ENCODE data around the gene MBD5. TPM values are rescaled to one million over a fixed set of nuclear protein-coding genes. Genes with fewer than 3 reads are reported as not detected.

Gene MBD5
- total RNA-seq, 1 experiment from 2014 or later, result 33.9 TPM

DNA sequence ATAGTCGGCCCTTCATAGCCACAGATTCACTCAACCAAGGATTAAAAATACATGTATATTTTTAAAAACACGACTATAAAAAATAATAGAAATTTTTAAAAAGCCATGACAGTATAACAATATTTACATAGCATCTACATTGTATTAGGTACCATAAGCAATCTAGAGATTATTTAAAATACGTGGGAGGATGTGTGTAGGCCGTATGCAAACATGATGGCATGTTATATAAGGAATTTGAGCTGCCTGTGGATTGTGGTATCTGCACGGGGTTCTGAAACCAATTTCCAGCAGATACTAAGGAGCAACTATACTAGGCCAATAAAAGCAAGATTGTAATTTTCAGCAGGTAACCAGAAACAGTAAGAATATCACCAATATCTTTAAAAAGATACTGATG is 6.3 kb upstream of the MBD5 start:
- Mint-ChIP-seq H3K27ac (ENCODE audit: low read depth, unreplicated experiment) (no peak overlapping the region), H3K27me3 (ENCODE audit: insufficient read depth, unreplicated experiment) (no peaks in the 10 kb centered on the region), H3K9me3 (ENCODE audit: unreplicated experiment) (peaks cover 10% of the 10 kb centered on the region), H3K4me1 (ENCODE audit: insufficient read depth, unreplicated experiment) (peaks cover 25% of the 10 kb centered on the region), H3K4me3 (ENCODE audit: unreplicated experiment) (no peak overlapping the region), H3K36me3 (ENCODE audit: insufficient read depth, unreplicated experiment) (peaks cover 4% of the 10 kb centered on the region)
- intact Hi-C loops (cut with micrococcal nuclease), result no loop called here
- BruUV-seq (replicated peaks), result no TSS peak
- DNase-seq (ENCODE audit: unreplicated experiment), result no peak
- TF ChIP-seq CTCF (IDR thresholded peaks at IDR 0.05; ENCODE audit: unreplicated experiment), result no peak
- POLR2A ChIA-PET, result no interaction called here
- CTCF ChIA-PET, result no interaction called here

GRCh38 chr2:148020111-148021058 is 506 bp upstream of the MBD5 start, which contains the start of gene ORC4:
ORC4 (minus strand) TSS chr2:148020737; CDS start chr2:147975958, 44,779 bp downstream.
- ChIA-PET CTCF (interaction anchor here (0.6 to 3.1 kb wide), 13 partner anchors 8 to 1359 kb away, joined by 3 to 14 read pairs (median 4); no protein-coding TSS in a partner anchor), POLR2A (interaction anchor here (0.5 to 4.8 kb wide), 30 partner anchors 8 to 1567 kb away, joined by 3 to 24 read pairs (median 4); partner anchors contain the start of genes ACVR2A, EPC2 and MMADHC)
- peak; percentile 34 for TF ChIP-seq CTCF (IDR thresholded peaks at IDR 0.05; ENCODE audit: unreplicated experiment)
- no peaks in the 10 kb centered on the region for H3K36me3 Mint-ChIP-seq (ENCODE audit: insufficient read depth, unreplicated experiment)
- peak within 1 kb of the TSS; percentile 74 for H3K27ac Mint-ChIP-seq (ENCODE audit: low read depth, unreplicated experiment)
- intact Hi-C loops (cut with micrococcal nuclease), result loop anchor here (5.0 to 10.0 kb wide), 3 partner anchors 112 to 624 kb away; partner anchors contain the start of gene EPC2
- H3K4me1 Mint-ChIP-seq (ENCODE audit: insufficient read depth, unreplicated experiment), result peaks cover 38% of the 10 kb centered on the region
- peak; percentile 100 for DNase-seq (ENCODE audit: unreplicated experiment)
- no peaks in the 10 kb centered on the region for H3K9me3 Mint-ChIP-seq (ENCODE audit: unreplicated experiment)
- no peaks in the 10 kb centered on the region for H3K27me3 Mint-ChIP-seq (ENCODE audit: insufficient read depth, unreplicated experiment)
- peak within 1 kb of the TSS; percentile 90 for H3K4me3 Mint-ChIP-seq (ENCODE audit: unreplicated experiment)
- BruUV-seq (replicated peaks), result TSS peak; percentile 49

DNA sequence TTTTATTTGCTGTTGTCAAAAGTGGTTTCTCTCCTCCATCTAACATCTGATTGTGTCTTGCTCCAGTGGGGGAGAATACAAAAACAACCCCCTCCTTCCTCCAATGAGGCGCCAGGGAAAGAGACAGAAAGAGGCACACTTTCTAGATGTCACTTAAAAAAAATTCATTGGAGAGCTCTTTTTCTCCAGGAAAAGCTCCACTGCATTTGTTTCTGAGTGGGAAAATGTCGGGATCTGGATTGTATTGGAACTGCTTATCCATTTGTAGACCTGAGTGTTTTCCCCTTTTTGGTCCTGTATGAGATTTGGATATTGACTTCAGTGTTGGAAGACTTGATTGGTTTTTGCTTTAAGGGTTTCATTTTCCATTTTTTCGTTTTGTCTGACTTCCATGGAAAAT is 995 bp downstream of the MBD5 start:
- DNase-seq (ENCODE audit: unreplicated experiment), result peak; percentile 7
- no peaks in the 10 kb centered on the region for H3K36me3 Mint-ChIP-seq (ENCODE audit: insufficient read depth, unreplicated experiment)

More for the DNA sequence above, 995 bp downstream of the MBD5 start:
- peak overlapping the region; percentile 90 for H3K4me3 Mint-ChIP-seq (ENCODE audit: unreplicated experiment)
- no TSS peak for BruUV-seq (replicated peaks)
- peak overlapping the region; percentile 74 for H3K27ac Mint-ChIP-seq (ENCODE audit: low read depth, unreplicated experiment)
- intact Hi-C loops (cut with micrococcal nuclease), result loop anchor here (5.0 to 10.0 kb wide), 3 partner anchors 110 to 623 kb away; partner anchors contain the start of gene EPC2
- CTCF ChIA-PET, result interaction anchor here (0.7 to 3.1 kb wide), 3 partner anchors 10 to 487 kb away, joined by 3 to 14 read pairs (median 7); no protein-coding TSS in a partner anchor
- peaks cover 33% of the 10 kb centered on the region for H3K4me1 Mint-ChIP-seq (ENCODE audit: insufficient read depth, unreplicated experiment)
- no peak for TF ChIP-seq CTCF (IDR thresholded peaks at IDR 0.05; ENCODE audit: unreplicated experiment)
- POLR2A ChIA-PET, result interaction anchor here (0.7 to 4.8 kb wide), 13 partner anchors 8 to 687 kb away, joined by 3 to 24 read pairs (median 3); partner anchors contain the start of gene EPC2
- no peaks in the 10 kb centered on the region for H3K27me3 Mint-ChIP-seq (ENCODE audit: insufficient read depth, unreplicated experiment)
- no peaks in the 10 kb centered on the region for H3K9me3 Mint-ChIP-seq (ENCODE audit: unreplicated experiment)

All from MCF 10A (cell line).